Hindlimb muscle (tissue), 1 donor: Measurements from ENCODE around the gene EYA3. TPM values are rescaled to one million over a fixed set of nuclear protein-coding genes. Genes with fewer than 3 reads are reported as not detected.

Source experiments
- DNase-seq: peaks from one replicate; pipeline ENCODE4 v3.0.0-alpha.2; 2013
- polyA plus RNA-seq: library from polyadenylated mRNA; unstranded; fragments of 120-200 nt; gene quantifications from one replicate; pipeline ENCODE4 v1.2.1, GENCODE V29; 2013; ENCODE audit not compliant: insufficient read length

EYA3 gene
- polyA plus RNA-seq, 1 donor, result 20.4 TPM

DNA sequence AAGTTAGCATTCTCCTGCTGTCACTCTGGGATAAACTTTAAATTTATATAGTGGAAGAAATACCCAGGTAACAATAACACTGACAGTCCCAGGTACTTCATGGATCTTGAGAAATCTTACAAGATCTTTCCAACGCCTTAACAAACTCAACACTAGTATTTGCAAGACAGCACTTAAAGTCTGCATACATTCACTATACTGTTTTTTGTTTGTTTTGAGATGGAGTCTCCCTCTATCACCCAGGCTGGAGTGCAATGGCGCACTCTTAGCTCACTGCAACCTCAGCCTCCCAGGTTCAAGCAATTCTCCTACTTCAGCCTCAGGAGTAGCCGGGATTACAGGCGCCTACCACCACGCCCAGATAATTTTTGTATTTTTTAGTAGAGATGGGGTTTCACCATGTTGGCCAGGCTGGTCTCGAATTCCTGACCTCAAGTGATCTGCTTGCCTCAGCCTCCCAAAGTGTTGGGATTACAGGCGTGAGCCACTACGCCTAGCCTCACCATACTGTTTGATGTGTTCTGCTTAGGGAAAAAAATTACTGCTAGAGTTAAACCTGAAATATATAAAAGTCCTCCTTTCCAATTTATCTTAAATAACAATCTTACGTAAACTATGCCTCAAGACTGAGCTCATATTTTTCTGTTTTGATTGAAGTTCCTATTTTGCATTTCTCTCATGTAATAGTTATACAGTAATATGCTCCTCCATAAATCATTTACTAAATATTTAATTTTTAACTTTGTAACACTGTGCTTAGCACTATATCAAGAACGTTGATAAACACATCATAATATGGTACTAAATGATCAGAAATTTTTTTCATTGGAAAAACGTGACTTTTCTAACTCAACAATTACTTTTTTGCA, 17.5 kb downstream of the EYA3 start:
- DNase-seq, result no peak

- DNase-seq, result no peak
These were observed 20.8 kb downstream of the EYA3 start for GRCh38 chr1:28067523-28068090.

DNA sequence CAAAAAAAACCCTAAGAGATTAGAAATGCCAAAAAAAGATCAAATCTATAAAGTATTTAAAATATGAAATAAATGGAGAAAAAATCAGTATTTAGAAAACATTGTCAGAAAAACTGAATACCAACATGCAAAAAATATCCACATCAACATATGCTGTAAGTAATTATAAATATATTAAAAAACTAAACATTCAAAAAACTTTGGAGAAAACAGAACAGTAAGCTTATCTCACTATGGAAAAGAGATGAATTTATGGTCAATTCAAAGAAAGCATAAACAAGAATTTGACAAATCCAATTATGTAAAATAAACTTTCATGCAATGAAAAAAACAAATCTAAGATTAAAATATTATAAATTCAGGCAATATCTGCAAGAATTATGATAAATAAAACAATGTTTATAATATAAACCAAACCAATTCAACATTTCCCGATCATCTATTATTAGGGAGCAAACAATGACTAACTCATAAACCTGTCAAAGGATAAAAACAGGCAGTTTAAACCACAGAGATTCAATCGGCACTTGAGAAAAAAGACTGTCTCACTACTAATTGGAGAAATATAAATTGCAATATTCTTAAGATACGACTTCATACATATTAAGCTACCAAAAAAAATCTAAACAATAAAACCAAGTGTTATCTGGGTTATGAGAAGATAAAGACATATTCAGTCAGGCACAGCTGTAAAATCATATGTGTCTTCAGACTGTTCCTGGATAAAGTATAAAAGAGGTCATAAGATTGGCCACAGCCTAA, 21.8 kb downstream of the EYA3 start:
- no peak for DNase-seq

GRCh38 chr1:28064064-28064463, 24.3 kb downstream of the EYA3 start:
- peak; percentile 2 for DNase-seq

DNA sequence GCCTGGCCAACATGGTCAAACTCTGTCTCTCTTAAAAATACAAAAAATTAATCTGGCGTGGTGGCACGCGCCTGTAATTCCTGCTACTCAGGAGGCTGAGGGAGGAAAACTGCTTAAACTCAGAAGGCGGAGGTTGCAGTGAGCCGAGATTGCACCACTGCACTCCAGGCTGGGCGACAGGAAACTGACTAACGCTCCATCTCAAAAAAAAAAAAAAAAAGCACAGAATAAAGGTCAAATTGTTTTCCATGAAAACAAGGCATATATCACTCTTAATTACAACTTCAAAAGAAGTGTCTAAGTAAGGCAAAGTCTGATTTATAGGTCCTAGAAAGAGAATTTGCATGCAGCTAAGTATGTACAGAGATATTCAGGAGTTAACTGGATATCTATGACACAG, 25.6 kb downstream of the EYA3 start:
- DNase-seq, result no peak

DNA sequence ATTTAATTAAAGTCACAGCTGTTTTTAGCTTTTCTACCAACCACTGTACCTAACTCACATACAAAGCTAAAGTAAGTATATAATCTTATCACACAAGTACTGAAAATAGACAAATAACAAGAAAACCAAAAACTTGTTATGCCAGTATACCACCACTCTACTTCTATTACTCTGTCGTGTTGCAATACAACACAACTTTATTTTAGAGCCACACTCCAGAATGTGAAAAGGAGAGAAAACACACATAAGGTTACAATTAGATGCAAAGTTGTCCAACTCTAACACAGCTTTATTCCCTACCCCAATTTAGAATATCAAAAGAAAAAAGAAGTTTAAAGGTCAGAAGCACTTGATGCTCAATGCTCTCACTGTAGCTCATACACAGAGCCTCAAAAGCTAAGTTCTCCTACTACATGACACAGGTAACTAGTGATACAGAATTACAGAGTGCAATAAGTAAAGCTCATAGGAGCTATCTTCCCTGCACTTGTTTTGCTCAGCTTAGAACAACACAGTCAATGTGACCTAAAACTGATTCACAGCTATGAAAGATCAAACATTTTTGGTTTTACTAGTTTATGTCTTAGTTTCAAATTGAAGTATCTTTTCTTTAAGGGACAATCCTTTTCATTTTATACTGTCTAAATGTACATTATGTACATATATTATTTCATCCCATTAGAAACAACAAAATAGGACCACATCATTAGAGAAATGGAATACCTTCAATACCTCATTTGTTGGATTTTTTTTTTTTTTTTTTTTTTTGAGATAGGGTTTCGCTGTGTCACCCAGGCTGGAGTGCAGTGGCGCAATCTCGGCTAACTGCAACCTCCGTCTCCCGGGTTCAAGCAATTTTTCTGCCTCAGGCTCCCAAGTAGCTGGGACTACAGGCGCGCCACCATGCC, 29.2 kb downstream of the EYA3 start:
- DNase-seq, result no peak

DNA sequence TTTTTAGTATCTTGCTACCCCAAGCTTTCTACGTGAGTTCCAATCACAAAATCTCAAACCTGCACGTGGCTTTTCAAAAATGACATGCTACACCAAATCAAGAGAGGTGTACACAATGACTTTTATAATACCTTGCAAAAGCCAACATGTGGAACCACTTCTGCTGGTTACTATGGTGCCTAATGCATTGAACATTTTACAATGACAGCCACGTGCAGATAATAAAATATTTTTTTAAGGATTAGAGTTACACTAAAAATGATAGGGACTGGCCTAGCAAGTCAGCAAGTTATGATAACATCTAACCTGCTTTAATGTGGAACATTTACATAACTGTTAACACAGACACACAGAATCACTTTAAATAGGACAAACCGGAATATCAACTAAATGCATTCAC, 30.2 kb downstream of the EYA3 start:
- no peak for DNase-seq

GRCh38 chr1:28056129-28056925, 32.1 kb downstream of the EYA3 start:
- DNase-seq, result no peak

DNA sequence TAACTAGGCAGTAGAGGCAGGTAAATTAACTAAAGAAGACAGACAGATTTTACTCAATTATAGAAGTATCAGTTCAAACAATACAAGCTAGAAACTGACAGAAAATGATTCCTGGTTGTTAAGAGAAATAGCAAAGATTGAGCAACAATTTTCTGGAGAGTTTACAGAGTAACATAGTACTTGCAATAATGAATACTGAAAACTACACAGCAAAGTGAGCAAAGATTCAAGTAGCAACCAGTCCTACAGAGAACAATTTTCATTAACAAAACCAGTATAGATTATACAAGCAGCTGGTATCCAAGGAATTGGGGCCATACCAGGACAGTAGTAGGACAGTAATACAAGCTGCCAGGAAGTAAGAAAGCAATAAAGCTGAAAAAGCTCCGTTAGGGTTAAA, 37.6 kb downstream of the EYA3 start:
- no peak for DNase-seq

DNA sequence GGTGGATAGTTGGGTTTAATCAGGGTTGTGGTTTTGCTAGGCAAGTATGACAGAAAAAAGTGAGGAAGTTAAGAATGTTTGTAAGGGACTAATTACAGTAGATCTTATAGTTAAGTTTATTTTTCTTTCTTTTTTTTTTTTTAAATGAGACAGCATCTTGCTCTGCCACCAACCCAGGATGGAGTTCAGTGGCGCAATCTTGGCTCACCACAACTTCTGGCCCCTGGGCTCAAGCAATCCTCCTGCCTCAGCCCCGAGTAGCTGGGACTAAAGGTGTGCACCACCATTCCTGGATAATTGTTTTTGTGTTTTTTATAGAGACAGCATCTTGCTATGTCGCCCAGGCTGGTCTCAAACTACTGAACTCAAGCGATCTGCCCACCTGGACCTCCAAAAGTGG, 41.7 kb downstream of the EYA3 start:
- no peak for DNase-seq

GRCh38 chr1:28045777-28046176, 42.6 kb downstream of the EYA3 start:
- no peak for DNase-seq

GRCh38 chr1:28044399-28044798, 44.0 kb downstream of the EYA3 start:
- DNase-seq, result no peak

DNA sequence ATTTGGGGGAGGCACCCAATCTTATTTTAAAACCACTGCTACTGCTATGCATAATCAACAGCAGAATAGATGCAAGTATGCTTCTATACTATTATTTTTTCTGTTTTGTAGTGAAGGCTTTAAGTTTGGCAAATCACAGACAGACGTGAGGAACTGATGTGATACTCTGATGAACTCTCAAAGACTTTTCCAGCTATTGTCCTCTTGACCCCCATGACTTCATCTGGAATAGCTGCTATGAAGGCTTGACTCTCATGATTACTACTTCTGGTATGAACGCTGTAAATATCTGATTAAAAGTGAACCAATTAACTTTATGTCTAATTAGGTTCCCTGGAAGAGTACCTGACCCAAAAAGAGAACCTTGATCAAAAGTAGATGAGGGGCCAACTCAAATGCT, 49.1 kb downstream of the EYA3 start:
- DNase-seq, result no peak

DNA sequence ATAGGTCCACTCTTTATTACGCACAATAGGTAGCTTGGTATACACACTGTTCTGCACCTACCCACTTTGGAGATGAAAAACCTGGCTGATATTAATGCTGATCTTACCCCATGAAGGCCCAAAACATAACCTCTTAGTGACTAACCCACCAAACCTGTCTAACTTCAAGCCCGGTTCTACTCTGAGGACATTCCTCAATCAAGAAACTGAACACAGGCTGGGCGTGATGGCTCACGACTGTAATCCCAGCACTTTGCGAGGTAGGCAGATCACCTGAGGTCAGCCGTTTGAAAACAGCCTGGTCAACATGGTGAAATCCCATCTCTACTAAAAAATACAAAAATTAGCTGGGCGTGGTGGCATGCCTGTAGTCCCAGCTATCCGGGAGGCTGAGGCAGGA, 50.5 kb downstream of the EYA3 start:
- DNase-seq, result no peak

GRCh38 chr1:28037206-28037605, 51.2 kb downstream of the EYA3 start:
- DNase-seq, result no peak

DNA sequence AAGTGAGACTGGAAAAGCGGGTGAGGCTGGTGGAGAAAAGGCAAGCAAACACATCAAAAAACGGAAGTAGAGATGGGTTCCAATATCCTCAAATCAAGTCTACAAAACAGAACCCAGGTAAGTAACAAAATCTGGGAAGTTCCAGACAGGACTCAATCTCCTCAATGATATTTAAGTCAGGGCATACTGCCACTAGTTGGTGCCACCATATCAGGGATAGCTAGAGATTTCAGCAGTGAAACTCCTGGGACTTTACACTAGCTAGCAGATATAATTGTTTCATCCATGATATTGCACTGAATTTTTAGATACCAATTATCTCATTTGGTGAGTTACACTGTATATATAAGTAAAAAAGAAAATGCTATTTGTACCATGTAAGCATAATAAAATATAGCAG, 52.0 kb downstream of the EYA3 start:
- no peak for DNase-seq

GRCh38 chr1:28035420-28035819, 53.0 kb downstream of the EYA3 start:
- DNase-seq, result no peak

- DNase-seq, result no peak
These were observed 56.1 kb downstream of the EYA3 start for GRCh38 chr1:28032281-28032680.

DNA sequence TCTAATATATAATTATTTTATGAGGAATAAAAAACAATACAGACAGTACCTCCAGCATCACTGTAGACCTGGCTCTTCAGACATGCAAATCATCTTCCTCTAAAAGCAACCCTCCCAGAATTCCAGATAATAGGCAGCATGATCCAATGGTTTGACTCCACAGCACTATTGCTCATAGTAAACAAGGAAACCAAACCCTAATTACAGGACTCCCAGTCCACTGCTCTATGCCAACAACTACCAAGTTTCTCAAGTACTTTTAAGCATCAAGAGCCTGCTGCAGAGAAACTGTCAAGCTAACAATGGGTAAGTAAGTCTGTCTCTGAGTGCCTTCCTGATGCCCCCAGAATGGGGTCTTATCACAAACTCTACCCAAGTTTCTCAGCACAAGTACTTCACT, 57.2 kb downstream of the EYA3 start:
- no peak for DNase-seq

DNA sequence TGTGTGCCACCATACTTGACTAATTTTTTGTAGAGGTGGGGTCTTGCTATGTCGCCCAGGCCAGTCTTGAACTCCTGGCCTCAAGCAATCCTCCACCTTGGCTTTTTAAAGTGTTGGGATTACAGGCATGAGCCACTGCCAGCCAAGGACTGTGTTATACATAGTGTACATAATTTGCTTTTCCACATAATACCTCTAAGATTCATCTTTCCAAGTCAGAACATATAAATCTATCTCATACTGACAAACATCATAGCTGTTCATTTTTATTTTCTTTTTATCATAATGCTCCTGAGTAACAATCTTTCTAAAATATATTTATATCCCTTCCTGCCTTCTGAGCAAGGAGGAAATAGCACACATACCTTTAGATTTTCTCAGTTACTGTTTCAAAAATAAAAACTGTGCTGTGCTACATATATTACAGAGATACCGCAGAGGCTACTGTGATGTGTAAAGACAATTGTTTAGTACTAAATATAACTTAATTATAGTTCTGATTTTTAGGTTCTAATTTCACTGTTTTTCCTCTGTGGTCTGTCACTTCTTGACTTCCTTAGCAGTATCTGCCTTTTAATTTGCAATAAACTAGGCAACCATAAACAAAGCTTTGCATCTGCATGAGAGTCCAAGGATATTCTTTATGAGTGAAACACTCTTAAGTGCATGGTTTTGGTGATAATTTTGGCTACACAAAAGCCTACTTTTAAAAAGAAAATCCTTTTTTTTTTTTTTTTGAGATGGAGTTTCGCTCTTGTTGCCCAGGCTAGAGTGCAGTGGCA, 59.3 kb downstream of the EYA3 start:
- DNase-seq, result no peak

DNA sequence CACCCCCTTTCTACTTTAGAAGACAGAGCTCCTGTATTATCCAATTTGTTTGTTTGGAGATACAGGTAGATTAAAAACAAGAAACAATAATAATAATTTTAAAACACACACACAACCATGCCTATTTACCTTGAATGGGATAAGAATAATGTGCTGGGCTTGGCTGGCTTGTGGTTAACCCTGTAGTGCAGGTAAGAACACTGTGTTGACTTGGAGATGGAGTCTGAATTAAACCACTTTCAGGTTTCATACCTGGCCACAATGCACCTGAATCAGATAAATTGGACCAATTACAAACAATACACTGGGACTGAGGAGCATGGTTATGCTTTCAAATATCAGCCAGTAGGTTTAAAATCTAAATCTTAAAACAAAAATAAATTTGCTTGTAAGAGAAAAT, 60.8 kb downstream of the EYA3 start:
- DNase-seq, result no peak
